Measurements from ENCODE around the gene ARHGAP33.

DNA sequence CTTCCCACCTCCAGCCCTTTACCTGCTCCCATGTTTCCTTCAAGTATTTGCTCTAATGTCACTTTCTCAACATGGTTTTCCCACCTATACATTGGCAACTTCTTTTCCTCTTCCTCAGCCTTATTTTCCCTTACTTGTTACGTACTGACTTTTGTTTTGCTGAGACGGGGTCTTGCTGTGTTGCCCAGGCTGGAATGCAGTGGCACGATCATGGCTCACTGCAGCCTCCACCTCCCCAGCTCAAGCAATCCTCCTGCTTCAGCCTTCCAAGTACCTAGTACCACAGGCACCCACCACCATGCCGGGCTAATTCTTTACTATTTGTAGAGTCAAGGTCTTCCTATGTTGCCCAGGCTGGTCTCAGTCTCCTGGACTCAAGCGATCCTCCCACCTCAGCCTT, 32.3 kb downstream of the ARHGAP33 start:
- TF ChIP-seq, protein P1, sequence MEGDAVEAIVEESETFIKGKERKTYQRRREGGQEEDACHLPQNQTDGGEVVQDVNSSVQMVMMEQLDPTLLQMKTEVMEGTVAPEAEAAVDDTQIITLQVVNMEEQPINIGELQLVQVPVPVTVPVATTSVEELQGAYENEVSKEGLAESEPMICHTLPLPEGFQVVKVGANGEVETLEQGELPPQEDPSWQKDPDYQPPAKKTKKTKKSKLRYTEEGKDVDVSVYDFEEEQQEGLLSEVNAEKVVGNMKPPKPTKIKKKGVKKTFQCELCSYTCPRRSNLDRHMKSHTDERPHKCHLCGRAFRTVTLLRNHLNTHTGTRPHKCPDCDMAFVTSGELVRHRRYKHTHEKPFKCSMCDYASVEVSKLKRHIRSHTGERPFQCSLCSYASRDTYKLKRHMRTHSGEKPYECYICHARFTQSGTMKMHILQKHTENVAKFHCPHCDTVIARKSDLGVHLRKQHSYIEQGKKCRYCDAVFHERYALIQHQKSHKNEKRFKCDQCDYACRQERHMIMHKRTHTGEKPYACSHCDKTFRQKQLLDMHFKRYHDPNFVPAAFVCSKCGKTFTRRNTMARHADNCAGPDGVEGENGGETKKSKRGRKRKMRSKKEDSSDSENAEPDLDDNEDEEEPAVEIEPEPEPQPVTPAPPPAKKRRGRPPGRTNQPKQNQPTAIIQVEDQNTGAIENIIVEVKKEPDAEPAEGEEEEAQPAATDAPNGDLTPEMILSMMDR (IDR thresholded peaks at IDR 0.05 in 8 of 11, conservative IDR thresholded peaks at IDR 0.05 in 3 of 11): no peak
- TF ChIP-seq POLR2AphosphoS5 (IDR thresholded peaks at IDR 0.05) (no peak), POLR2A (IDR thresholded peaks at IDR 0.05) (no peak)
